K562 (cell line): ENCODE measurements around the gene SLC25A17. TPM values are rescaled to one million over a fixed set of nuclear protein-coding genes. Genes with fewer than 3 reads are reported as not detected.

ENCODE experiments used
- ETV1 ChIP-seq: fragments of 450-650 bp; conservative IDR thresholded peaks from 2 replicates; pipeline ENCODE4 v1.6.1; 2016; ENCODE audit warnings: missing genetic modification characterization, control low read depth, low read depth, missing compliant biosample characterization
- EWSR1 ChIP-seq: fragments of 450-650 bp; IDR thresholded peaks from 2 replicates; pipeline ENCODE4 v1.6.1; 2018; ENCODE audit warnings: borderline replicate concordance, mild to moderate bottlenecking, low read depth, moderate library complexity; ENCODE audit not compliant: partially characterized antibody
- FOXK2 ChIP-seq, 2 experiments: fragments of 450-650 bp; IDR thresholded peaks in 1 of 2; conservative IDR thresholded peaks in 1 of 2; 2 replicates each; pipeline ENCODE4 v1.6.1; 2016; ENCODE audit warnings: low read depth in 2 of 2, mild to moderate bottlenecking in 1 of 2
- KDM4B ChIP-seq, 2 experiments: fragments of 450-650 bp in 1 of 2; sonication (generic) in 1 of 2; IDR thresholded peaks; 2 replicates each; pipeline ENCODE4 v1.6.1; 2016 to 2017; ENCODE audit warnings: borderline replicate concordance in 2 of 2, antibody characterized with exemption in 1 of 2, low read depth in 1 of 2, mild to moderate bottlenecking in 1 of 2
- MCM3 ChIP-seq: fragments of 450-650 bp; IDR thresholded peaks from 2 replicates; pipeline ENCODE4 v1.6.1; 2016
- MEF2A ChIP-seq: IDR thresholded peaks from 2 replicates; pipeline ENCODE4 v1.6.1; 2011; ENCODE audit warnings: low read depth, mild to moderate bottlenecking, low read length, moderate library complexity; ENCODE audit not compliant: control insufficient read depth
- NFYB ChIP-seq: IDR thresholded peaks from 2 replicates; pipeline ENCODE4 v1.6.1; 2011; ENCODE audit warnings: mild to moderate bottlenecking, moderate library complexity; ENCODE audit not compliant: insufficient read length; ENCODE audit errors: extremely low read depth
- SRF ChIP-seq, 2 experiments: fragments of 250-450, 450-650 bp in 1 of 2; sonication (Bioruptor Pico) in 1 of 2; sonication (generic) in 1 of 2; formaldehyde crosslinking; IDR thresholded peaks; 2 replicates each; pipeline versions ENCODE4 v1.5.0 to v1.5.1; 2020 to 2022; ENCODE audit warnings: mild to moderate bottlenecking in 1 of 2, missing genetic modification reagents in 1 of 2
- TAF15 ChIP-seq: fragments of 200-400 bp; formaldehyde crosslinking; IDR thresholded peaks from 2 replicates; pipeline ENCODE4 v1.6.1; 2017; ENCODE audit warnings: mild to moderate bottlenecking, low read depth, low read length, moderate library complexity
- TCFL5 ChIP-seq: fragments of 250-450 bp; sonication (Bioruptor Pico); conservative IDR thresholded peaks from 2 replicates; pipeline ENCODE4 v1.6.1; 2021; ENCODE audit warnings: mild to moderate bottlenecking, moderate library complexity, matching md5 sums
- TGIF2 ChIP-seq: sonication (generic); formaldehyde crosslinking; IDR thresholded peaks from 2 replicates; pipeline ENCODE4 v1.8.1; 2022; ENCODE audit warnings: mild to moderate bottlenecking, missing genetic modification reagents, moderate library complexity
- YBX1 ChIP-seq: fragments of 450-650 bp; IDR thresholded peaks from 2 replicates; pipeline ENCODE4 v1.7.1; 2016; ENCODE audit warnings: mild to moderate bottlenecking
- ZNF830 ChIP-seq: fragments of 250-450 bp; sonication (Bioruptor Pico); IDR thresholded peaks from 2 replicates; pipeline ENCODE4 v1.5.0; 2021; ENCODE audit warnings: mild to moderate bottlenecking
- polyA plus RNA-seq, 8 experiments: library from polyadenylated mRNA; depleted of rRNA in 4 of 8; stranded (reverse) in 5 of 8; unstranded in 3 of 8; fragments of >200 nt; fragmentation: Nextera tagmentation in 2 of 8; fragmentation: Illumina TruSeq in 1 of 8; extraction: Ambion mirVana in 2 of 8; extraction: Trizol in 1 of 8; gene quantifications; 2 replicates each; pipeline versions ENCODE4 v1.2.1 to v1.2.3, GENCODE V29; 2011 to 2014; ENCODE audit warnings: inconsistent platforms in 1 of 8, missing spikeins in 1 of 8
- total RNA-seq, 7 experiments: library from RNA; depleted of rRNA in 6 of 7; stranded (reverse); fragments of >200 nt in 6 of 7; fragmentation: Illumina TruSeq in 2 of 7; extraction: Trizol in 2 of 7; gene quantifications; 2 replicates each; pipeline versions ENCODE4 v1.2.1 to v1.2.3, GENCODE V29; 2011 to 2021; ENCODE audit warnings: low replicate concordance in 1 of 7
- TF ChIP-seq, protein P1 (sequence below): fragments of 250-450 bp; sonication (Bioruptor Pico); IDR thresholded peaks from 2 replicates; pipeline ENCODE4 v1.5.0; 2021
- TF ChIP-seq, protein P2 (sequence below): fragments of 450-650 bp; conservative IDR thresholded peaks from 2 replicates; pipeline ENCODE4 v1.6.1; 2016; ENCODE audit warnings: missing genetic modification characterization, low read depth, mild to moderate bottlenecking, control low read depth, missing compliant biosample characterization
- TF ChIP-seq, protein P3 (sequence below): fragments of 450-650 bp; conservative IDR thresholded peaks from 2 replicates; pipeline ENCODE4 v1.6.1; 2016; ENCODE audit warnings: missing genetic modification characterization, low read depth, mild to moderate bottlenecking, missing compliant biosample characterization, moderate library complexity
- TF ChIP-seq, protein P4 (sequence below): fragments of 450-650 bp; formaldehyde crosslinking; IDR thresholded peaks from 2 replicates; pipeline ENCODE4 v1.4.0; 2020; ENCODE audit warnings: mild to moderate bottlenecking, moderate library complexity
- TF ChIP-seq, protein P5 (sequence below): fragments of 450-650 bp; IDR thresholded peaks from 2 replicates; pipeline ENCODE4 v1.6.1; 2016; ENCODE audit warnings: low read depth, mild to moderate bottlenecking, moderate library complexity
- TF ChIP-seq, protein P6 (sequence below): fragments of 450-650 bp; IDR thresholded peaks from 2 replicates; pipeline ENCODE4 v1.7.0; 2016; ENCODE audit warnings: borderline replicate concordance

SLC25A17 gene
- total and polyA plus RNA-seq, 9 of the 15 experiments (the other 6 are each of a cell fraction or from before 2014, with no cell fraction given): 32.6 to 136 (median 56.2) TPM

DNA sequence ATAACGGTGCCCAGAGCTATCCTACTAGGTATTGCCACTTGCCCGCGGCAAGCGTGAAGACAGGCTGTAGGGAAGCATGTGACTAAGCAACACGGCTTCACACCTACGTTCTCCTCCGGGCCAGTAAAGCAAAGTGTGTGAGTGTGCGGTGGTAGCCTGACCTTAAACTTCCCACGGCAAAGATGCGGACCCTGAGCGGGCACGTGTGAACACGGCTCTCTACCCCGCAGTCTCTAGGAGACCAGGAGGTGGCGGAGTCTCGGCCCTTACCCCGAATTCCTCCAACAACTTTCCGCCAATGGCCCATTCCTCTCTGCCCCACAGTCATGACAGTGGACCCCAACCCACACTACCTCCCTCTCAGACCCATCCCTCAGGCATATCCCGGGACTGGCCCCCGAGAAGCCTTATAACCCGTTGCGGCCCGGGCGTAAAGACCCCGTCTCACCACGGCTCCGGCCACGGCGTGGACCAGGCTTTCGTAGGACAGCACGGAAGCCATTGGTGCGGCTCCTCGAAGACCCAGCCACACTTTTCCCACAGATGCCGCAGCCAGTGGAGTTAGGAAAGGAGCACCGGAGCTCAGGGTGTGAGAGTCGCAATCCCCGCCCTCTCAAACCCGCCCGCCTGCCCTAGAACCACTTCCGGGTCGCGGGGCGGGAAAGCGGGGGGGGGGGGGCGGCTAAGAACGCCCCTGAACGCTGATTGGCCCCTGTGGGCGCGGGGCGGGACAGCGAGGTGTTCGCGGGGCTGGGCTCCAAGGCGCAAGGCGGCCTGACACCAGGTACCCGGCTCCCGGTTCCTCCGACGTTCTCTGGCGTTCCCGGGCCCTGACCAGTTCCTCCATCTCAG, at the start of gene SLC25A17 (continued):
- TF ChIP-seq, protein P1, sequence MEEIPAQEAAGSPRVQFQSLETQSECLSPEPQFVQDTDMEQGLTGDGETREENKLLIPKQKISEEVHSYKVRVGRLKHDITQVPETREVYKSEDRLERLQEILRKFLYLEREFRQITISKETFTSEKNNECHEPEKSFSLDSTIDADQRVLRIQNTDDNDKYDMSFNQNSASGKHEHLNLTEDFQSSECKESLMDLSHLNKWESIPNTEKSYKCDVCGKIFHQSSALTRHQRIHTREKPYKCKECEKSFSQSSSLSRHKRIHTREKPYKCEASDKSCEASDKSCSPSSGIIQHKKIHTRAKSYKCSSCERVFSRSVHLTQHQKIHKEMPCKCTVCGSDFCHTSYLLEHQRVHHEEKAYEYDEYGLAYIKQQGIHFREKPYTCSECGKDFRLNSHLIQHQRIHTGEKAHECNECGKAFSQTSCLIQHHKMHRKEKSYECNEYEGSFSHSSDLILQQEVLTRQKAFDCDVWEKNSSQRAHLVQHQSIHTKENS (CRISPR knock-in tag): no peak
- TF ChIP-seq EWSR1 (no peak), MCM3 (no peak), ZNF830 (no peak), FOXK2 (conservative IDR thresholded peaks at IDR 0.05 in 1 of 2, IDR thresholded peaks at IDR 0.05 in 1 of 2; ENCODE audit: low read depth in 2 of 2) (no peak), SRF (CRISPR knock-in tag; IDR thresholded peaks at IDR 0.05) (no peak), ETV1 (tag) (no peak), KDM4B (IDR thresholded peaks at IDR 0.05; ENCODE audit: borderline replicate concordance in 2 of 2, low read depth in 1 of 2) (no peak), NFYB (peak; percentile 68), TGIF2 (CRISPR knock-in tag) (no peak), YBX1 (no peak), TCFL5 (CRISPR knock-in tag) (no peak), MEF2A (no peak), TAF15 (no peak)
- TF ChIP-seq, protein P2, sequence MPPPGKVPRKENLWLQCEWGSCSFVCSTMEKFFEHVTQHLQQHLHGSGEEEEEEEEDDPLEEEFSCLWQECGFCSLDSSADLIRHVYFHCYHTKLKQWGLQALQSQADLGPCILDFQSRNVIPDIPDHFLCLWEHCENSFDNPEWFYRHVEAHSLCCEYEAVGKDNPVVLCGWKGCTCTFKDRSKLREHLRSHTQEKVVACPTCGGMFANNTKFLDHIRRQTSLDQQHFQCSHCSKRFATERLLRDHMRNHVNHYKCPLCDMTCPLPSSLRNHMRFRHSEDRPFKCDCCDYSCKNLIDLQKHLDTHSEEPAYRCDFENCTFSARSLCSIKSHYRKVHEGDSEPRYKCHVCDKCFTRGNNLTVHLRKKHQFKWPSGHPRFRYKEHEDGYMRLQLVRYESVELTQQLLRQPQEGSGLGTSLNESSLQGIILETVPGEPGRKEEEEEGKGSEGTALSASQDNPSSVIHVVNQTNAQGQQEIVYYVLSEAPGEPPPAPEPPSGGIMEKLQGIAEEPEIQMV (tag): no peak
- TF ChIP-seq, protein P3, sequence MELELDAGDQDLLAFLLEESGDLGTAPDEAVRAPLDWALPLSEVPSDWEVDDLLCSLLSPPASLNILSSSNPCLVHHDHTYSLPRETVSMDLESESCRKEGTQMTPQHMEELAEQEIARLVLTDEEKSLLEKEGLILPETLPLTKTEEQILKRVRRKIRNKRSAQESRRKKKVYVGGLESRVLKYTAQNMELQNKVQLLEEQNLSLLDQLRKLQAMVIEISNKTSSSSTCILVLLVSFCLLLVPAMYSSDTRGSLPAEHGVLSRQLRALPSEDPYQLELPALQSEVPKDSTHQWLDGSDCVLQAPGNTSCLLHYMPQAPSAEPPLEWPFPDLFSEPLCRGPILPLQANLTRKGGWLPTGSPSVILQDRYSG (tag): no peak
- TF ChIP-seq, protein P4, sequence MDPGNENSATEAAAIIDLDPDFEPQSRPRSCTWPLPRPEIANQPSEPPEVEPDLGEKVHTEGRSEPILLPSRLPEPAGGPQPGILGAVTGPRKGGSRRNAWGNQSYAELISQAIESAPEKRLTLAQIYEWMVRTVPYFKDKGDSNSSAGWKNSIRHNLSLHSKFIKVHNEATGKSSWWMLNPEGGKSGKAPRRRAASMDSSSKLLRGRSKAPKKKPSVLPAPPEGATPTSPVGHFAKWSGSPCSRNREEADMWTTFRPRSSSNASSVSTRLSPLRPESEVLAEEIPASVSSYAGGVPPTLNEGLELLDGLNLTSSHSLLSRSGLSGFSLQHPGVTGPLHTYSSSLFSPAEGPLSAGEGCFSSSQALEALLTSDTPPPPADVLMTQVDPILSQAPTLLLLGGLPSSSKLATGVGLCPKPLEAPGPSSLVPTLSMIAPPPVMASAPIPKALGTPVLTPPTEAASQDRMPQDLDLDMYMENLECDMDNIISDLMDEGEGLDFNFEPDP (CRISPR knock-in tag): no peak
- TF ChIP-seq, protein P5, sequence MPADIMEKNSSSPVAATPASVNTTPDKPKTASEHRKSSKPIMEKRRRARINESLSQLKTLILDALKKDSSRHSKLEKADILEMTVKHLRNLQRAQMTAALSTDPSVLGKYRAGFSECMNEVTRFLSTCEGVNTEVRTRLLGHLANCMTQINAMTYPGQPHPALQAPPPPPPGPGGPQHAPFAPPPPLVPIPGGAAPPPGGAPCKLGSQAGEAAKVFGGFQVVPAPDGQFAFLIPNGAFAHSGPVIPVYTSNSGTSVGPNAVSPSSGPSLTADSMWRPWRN: no peak
- TF ChIP-seq, protein P6, sequence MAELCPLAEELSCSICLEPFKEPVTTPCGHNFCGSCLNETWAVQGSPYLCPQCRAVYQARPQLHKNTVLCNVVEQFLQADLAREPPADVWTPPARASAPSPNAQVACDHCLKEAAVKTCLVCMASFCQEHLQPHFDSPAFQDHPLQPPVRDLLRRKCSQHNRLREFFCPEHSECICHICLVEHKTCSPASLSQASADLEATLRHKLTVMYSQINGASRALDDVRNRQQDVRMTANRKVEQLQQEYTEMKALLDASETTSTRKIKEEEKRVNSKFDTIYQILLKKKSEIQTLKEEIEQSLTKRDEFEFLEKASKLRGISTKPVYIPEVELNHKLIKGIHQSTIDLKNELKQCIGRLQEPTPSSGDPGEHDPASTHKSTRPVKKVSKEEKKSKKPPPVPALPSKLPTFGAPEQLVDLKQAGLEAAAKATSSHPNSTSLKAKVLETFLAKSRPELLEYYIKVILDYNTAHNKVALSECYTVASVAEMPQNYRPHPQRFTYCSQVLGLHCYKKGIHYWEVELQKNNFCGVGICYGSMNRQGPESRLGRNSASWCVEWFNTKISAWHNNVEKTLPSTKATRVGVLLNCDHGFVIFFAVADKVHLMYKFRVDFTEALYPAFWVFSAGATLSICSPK: no peak
